Activated naive CD4-positive, alpha-beta T cell treated with Interleukin-2 at 50 U/mL for 16 hours (primary cell): ENCODE data around the gene GET3.
"Not testable (repeated sequence)": the region's sequence is repeated elsewhere in the genome, so short reads cannot be mapped to it uniquely, and the experiment has no call there.

ENCODE experiments used
- DNase-seq: peaks from one replicate; pipeline ENCODE4 v3.0.0-alpha.2; 2020

Gene GET3

GRCh38 chr19:12793290-12794195 lies 56.2 kb downstream of the GET3 start:
- peak; percentile 91 for DNase-seq

DNA sequence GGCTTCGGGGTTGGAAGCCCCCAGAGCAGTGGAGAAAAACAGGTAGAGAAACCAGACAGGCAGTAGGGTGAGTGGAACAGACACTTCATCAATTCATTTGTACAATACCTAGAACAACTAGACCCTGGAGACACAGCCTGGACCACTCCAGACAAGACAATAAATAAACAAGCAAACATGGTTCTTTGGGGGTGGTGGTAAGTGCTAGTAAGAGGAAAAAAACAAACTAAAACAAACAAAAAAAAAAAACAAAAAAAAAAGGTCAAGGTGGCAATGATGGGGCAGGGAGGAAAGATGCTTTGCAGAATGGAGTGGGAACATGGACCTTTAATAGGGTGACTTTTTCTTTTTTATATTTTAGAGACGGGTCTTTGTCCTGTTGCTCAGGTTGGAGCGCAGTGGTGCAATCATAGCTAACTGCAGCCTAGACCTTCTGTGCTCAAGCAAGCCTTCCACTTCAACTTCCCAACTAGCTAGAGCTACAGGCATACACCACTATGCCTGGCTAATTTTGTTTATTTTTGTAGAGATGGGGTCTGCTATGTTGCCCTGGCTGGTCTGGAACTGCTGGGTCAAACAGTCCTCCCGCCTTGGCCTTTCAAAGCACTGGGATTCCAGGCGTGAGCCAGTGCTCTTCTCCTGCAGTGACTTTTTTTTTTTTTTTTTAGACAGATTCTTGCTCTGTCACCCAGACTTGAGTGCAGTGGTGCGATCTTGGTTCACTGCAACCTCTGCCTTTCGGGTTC lies 57.1 kb downstream of the GET3 start:
- DNase-seq, result no peak

GRCh38 chr19:12794971-12795381 lies 57.7 kb downstream of the GET3 start:
- DNase-seq, result no peak

DNA sequence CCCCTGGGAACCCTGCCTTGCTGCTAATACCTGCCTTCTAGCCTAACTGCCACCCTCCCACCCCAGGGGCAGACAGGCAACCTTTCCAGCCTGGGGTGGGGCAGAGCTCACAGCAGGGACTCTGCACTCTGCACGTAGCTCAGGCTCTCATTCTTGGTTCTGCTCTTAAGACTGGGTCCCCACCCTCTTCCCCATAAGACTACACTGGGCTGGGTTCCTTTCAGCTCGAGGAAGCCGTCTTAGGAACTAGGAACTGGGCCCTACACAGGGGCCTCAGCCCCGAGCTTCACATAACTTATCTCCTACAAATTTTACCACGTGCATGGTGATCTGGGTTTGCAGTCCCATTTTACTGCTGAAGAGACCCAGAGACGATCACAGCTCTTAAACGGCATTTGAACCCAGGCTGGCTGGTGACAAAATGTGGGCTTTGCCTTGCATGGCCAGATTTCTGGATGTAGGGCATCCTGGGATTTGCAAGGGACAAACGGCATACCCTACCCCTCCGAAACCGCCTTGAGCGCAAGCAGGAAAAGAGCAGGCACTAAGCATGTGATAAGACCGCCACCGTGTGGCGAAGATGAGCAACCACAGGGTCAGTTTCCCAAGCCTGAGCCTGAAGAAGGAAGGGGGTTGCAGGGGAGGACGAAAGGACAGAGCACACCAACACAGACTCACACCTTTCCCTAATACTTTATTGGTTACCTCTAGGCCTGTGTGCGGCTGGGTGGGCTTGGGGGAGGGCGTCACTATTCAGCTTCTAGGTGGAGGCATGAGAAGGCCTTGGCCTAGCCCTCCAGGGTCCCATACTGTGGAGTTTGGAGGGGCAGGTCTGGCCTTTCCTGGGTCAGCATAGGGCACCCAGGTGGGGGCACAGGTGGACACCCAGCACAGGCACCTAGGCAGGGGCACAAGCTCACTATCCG lies 59.1 kb downstream of the GET3 start:
- peak; percentile 74 for DNase-seq

- DNase-seq, result no peak
Measured at GRCh38 chr19:12797141-12797587, 59.9 kb downstream of the GET3 start.

GRCh38 chr19:12797607-12798006 lies 60.3 kb downstream of the GET3 start:
- DNase-seq, result not testable (repeated sequence)
